HG03460 (cell line): Measurements from ENCODE around the gene PIP5K1C.

Experiments
- ATAC-seq: cut with Tn5 transposase; IDR thresholded peaks from one replicate; pipeline ENCODE4 v1.9.1; 2021; ENCODE audit not compliant: unreplicated experiment

The PIP5K1C gene

DNA sequence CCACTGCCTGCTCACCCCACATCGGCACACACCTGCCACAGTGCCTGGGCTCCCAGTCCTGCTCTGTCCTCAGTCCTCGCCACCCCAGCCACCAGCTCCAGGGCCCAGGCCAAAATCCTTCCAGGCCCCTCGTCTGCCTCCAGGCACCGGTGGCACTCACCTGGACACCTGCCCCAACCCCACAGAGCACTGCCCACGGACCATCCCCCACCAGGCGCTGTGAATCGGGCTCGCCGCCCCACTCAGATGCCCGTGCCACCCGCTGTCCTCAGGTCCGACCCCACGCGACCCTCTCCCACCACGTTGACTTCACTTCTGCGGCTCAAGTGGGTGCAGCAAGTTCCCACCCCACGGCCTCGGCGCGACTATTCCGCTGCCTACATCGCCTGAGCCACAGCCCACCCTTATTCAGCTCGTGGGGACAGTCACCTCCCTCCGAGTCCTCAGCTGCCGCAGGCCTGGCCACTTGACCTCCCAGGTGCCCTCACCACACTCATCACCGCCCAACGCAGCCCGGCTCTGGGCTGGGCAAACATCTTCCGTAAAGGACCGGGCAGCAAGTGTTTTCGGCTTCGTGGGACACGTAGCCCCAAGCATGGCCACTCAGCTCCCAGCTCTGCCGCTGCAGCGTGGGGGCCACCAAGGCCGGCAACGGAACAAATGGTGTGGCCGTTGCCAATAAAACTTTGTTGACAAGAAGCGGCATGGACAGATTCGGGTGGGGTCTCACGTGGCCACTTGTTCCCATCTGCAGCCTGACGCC, 5.7 kb downstream of the PIP5K1C start:
- no peak for ATAC-seq

DNA sequence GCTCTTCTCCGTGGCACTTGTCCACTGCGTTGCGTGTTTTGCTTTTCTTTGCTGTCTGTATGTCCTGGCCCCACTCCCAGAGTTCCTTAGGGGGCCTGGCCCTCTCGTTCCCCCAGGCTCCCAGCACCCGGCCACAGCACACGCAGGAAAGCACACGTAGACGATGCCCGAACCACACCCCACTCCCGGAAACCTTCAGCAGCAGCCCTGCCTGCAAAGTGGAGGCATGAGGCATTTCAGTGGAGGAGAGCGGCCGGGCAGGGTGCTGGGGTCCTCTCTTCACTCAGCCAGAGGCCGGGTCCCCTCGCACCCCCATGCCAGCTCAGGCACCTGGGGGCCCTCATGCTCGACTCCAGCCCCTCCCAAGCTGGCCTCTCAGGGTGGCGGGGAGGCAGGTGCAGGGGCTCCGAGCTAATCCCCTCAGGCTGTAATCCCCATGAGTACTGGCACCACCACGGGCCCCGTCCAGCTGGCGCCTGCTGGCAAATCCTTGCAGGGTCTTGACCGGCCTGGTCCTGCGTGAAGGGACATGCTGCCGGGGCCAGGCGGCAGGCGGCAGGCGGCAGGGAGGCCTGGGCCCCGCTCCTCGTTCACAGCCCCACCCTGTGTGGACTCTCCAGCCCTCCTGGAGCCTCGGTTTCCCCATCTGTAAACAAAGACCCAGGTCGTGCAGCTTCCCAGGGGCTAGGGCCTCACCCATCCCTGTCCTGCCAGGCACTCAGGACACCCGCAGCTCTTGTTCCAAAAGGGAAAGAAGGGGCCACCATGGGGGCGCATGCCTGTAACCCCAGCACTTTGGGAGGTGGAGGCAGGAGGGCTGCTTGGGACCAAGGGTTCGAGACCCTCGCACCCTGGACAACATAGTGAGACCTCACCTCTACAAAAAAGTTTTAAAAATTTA, 7.0 kb downstream of the PIP5K1C start:
- ATAC-seq, result no peak

DNA sequence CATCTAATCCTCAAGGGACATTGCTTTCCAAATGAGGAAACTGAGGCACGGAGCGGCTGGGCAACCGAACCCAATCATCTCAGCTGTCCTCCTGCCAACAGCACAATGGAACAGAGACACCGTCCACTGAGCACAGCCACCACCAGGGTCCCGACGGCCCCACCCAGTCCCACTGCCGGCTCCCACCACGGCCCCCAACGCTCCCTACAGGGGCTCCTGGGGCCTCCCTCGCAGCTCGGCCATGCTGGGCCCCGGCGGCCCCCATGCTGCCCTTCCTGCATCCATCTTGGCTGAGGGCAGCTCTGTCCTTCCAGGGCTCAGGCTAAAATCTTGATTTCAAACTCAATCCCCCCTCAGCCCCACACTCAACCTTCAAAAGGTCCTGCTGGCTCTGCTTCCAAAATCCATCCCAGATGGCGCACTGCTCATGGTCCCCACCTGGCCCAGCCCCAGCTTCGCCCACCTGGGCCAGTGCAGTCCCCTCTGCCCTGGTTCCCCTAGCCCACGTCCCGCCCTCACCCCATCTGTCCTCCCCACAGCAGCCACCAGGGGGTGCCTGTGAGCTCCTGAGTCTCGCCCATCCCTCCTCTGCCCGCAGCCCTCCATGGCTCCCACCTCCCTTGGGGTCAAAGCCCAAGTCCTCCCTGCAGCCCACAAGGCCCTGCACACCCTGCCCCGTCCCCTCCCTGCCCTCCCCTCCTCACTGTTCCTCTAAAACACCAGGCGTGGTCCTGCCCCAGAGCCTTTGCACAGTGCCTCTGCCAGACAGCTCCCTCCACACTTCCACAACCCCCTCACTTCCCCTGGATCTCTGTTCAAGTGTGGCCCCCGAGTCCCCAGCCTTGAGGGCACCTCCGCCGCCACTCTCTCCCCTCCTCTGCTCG, 7.9 kb downstream of the PIP5K1C start:
- no peak for ATAC-seq

DNA sequence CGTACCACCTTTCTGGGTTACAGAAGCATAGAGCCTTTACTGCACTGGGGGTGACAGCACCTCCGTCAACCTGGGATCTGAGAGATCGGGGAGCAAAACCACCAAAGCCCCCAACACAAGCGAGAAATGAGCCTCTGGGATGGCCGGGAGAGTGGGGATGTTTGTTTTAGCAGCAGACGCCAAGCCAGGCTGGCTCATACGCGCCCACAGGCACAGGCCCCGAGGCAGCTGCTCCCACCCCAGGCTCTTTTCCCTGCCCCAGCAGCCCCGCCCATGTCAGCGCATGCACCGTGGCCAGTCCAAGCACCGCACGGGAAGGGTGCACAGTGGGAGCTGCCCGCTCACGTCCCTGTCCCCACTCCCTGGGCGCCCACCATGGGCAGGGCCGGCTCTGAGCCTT, 8.5 kb downstream of the PIP5K1C start:
- ATAC-seq, result no peak

DNA sequence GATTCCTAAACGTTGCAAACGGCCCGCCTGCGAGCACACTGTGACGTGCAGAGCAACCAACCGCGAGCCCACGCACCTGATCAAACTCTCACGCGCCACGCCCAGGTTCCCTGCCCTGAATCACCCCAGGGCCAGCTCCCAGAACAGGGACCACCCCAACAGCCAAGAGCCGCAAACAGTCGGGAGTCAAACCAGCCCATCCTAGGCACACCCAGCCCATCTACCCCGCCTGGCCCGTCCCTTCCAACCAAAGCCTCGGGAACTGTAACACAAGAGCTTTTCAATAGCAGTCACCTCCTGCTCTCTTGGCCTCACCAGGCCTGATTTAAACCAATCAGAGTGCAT, 8.9 kb downstream of the PIP5K1C start:
- no peak for ATAC-seq

DNA sequence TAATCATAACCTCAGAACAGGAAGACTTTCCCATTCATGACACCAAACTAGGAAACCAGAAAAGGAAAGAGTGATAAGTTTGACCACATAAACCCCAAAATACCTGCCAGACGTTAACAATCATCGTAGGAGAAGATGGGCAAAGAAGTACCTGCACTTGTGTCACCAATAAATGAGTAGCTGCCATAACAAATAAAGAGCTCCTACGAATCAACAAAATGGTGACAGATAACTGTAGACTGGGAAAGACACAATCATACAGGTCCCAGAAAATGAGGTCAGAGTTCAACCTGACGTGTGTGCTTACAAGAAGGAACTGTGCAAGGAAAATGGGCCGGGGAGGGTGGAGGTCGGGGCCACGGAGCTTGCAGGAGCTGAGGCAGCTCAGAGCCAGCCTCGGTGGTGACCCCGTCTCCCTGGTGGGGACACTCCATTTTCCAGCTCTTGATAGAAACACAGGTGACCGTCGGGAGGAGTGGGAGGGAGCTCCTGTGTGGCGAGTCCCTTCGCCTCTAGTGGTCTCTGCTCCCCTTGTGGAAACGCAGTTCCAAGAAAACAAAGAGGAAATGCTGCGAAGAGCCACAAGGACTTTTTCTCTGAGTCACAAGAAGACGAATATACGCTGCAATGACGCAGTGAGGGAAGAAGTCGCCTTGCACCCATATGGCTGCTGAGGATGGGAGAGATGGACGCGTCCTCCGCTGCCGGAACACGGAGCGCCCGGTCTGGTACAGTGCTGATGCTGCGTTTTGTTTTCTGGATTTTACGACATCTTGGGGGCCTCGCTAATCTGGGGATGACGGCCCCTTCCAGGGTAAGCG, 9.5 kb downstream of the PIP5K1C start:
- no peak for ATAC-seq

DNA sequence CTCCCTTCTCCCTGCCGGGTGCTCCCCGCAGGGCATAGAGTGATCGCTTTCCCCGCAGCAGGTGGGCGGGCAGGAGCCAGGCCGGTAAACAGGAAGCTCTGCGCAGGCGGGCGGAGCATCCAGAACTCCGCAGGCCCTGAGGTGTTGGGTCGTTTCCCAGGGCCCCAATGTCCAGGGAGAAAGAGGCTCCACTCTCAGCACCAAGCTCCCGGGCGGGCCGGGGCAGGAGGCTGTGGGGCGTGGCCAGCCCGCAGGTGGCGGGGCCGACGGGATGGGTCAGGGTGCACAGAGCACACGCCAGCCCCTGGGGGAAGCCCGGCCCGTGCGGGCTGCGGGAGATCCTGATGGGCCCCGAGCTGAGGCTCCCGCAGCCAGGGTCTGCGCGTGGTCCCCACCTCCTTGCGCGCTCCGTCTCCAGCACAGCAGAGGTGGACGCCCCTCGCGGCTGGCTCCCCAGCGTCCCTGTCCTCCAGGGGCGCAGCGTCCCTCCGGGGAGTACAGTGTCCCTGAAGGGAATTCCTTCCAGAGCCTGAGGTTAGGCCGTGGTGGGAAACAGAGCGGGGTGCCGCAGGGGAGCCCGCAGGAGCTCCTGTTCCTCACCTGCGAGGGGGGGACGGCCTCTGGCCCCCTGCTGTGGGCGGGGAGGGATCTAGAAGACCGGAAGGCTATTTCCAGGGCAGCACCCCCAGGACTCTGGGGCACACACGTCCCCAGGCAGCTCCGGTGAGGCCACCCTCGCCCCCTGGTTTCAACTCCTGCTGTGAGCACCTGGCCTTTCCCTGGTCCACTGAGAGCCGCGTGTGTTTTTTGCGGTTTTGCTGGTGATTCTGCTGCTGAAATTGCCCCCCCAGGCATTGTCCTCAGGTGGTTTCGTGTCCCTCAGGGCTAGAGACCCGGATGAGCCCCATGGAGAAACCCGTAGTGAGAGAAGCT, 12.2 kb downstream of the PIP5K1C start:
- no peak for ATAC-seq

DNA sequence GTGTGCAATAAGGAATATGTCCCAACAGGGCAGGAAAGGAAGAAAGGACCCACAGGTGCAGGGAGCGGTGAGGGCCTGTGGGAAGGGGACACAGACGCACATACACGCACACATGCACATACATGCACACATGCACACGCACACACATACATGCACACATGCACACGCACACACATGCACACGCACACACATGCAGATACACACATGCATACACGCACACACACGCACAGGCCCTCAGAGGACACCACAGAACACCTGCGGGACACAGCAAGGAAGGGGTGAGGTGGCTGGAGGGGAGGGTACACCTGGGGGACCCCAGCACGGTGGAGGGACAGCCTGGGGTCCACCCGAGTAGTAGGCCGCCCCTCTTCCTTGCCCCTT, 12.9 kb downstream of the PIP5K1C start:
- no peak for ATAC-seq

DNA sequence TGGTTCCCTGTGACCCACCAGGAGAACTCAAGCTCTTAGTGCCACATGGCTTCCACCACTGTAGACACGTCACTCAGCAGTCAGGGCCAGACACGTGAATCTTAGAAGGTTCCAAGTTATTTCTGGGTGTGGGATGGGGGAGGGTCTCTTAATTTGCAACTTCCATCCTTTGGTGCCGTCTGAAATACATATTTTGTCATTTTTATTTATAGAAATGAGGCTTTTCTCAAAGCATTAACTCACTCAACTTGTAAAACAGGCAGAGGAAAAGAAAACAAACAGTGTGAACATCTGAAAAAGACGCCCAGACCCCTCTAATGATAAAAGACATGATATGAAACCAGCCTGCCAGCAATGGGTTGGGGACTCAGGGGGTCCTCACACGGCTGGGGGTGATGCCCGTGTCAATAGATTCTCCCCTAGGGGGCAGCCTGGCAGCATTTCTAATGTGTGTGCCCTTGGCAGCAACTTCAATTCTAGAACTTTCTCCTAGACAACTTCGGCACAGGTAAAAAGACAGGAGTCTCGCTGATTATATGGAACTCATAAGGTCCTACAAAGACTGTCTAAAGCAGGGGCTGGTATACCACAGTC, 15.4 kb downstream of the PIP5K1C start:
- no peak for ATAC-seq

DNA sequence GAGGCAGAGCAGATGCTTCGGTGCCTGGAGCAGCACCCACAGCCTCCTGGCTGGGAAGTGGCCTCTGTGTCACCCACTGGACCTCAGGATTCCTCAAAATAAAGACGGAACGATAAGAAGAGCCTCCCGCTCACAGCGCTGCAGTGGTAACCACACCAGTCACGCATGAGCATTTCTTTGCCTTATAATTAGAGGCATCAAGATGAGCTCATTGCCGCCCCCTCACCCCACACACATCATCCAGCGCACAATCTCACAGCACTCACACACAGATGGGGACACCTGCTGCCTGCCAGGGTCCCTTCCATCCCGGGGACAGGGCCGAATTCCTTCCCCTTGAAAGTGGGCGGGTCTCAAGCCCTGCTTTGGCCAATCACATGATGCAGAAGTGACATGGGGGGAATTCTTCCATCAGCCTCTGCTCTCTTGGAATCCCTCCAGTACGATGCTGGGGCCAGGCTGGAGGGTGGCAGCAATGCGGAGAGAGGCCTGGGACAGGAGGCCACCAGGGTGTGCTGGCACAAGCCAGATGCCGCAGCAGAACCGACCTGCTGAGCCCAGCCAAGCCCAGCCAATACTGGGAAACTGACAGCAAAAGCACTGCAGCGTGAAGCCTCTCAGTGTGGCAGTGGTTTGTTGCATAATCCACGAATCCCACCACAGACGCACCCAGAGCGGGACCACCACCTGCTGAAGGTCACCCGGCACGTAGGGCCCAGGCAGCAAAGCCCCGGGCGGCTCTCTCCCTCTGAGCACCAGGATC, 16.0 kb downstream of the PIP5K1C start:
- no peak for ATAC-seq

DNA sequence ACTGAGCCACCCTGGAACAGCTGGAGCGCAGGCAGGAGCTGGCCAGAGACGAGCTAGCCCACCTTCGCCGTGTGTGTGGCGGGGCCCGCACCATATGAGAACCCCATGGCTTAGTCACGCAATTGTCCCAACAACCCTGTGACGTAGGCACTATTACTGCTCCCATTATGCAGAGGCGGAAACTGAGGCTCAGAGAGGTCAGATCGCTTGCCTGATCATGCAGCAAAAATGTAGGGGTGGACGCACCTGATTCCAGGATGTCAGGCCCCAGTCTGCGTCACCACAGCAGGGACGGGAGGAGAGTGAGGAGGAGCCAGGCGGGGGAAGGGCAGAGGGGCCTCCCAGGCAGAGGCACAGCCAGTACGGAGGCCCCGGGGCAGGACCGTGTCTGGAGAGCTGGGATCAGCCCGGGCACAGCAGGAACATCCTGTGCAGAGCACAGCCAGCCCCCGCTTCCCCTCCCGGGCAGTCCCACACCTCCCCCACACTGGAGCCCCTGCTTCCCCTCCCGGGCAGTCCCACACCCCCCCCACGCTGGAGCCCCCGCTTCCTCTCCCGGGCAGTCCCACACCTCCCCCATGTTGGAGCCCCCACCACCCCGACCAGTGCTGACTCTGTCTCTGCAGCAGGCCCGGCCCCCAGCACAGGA, 16.7 kb downstream of the PIP5K1C start:
- ATAC-seq, result no peak

DNA sequence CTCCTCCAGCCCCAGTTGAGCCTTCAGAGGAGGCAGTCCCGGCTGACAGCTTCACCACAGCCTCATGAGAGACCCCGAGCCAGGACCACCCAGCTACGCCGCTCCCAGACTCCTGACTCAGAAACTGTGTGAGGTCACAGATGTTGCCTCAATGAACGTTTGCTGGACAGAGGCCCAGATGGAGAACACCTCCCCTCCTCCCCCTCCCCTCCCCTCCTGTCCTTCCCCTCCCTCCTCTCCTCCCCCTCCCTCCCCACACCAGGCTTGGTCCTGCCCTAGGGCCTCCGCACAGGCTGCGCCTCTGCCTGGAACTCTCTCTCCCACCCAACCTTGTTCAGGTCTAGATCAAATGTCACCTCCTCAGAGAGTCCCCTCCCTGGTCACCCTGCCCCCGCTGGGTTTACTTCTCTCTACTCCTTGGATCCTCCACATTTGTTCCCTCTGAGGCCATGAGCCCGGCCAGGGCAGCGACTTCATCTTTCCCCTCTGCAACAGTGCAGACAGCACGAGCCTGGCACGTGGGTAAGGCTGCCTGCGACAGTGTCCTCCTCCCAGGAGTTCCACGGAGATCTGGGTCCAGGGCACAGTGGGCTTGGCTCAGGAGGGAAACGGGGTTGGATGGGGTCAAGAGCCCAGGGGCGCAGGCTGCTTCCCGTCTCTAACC, 17.4 kb downstream of the PIP5K1C start:
- ATAC-seq, result no peak

DNA sequence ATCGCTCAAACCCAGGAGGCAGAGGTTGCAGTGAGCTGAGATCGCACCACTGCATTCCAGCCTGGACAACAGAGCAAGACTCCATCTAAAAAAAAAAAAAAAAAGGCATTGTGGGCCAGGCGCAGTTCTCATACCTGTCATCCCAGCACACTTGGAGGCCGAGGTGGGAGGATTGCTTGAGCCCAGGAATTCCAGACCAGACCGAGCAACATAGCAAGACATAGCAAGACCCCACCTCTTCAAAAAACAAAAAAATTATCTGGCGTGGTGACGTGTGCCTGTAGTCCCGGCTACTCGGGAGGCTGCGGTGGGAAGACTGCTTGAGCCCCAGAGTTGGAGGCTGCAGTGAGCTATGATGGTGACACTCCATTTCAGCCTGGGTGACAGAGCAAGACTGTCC, 18.0 kb downstream of the PIP5K1C start:
- ATAC-seq, result no peak

DNA sequence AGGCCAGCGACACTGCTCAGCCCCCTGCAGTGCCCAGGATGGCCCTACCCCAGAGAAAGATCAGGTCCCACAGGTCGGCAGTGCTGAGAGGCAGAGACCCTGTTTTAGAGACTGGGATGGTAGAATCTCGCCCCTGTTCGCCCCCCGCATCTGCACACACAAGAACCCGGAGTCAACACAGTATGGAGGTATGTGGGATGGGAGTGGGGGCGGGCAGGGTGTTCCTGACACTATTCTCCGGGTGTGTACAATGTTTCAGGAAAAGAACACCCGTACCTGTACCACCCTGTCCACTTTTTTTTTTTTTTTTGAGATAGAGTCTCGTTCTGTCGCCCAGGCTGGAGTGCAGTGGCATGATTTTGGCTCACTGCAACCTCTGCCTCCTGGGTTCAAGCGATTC, 19.3 kb downstream of the PIP5K1C start:
- ATAC-seq, result no peak

DNA sequence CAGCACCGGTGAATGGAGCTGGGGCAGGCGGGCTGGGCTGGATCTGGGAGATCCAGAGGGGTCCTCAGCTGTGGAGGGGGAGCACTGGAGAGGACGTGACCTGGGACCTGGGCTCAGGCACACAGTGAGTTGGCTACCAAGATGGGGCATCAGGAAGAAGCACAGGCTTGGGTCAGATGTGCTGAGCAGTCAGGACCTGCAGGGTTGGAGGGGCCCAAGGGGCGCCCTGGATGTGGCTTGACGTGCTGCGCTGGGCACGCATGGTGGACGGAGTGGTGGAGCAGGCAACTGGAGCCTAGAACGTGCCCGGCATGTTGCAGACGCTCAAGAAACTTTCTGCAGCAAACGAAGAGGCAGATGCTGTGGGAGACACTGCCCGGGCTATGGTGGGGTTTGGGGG, 20.7 kb downstream of the PIP5K1C start:
- no peak for ATAC-seq

DNA sequence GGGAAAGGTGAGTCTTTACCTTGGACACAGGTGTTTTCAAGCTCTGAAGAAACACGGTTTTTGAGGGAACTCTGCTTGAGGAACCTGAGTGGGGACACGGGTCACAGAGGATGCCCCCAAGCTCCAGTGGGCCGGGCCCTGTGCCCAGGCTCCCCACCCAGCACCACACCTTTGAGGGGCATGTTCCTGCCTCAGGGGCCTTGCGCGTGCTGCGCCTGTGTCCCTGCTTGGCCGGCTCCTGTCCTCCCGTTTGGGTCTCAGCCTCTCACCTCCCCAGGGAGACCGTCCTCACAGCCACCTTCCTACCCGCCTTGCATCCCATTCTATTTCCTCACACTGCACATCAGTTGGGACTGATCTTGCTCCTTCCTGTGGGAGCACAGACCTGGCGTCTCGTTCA, 21.1 kb downstream of the PIP5K1C start:
- ATAC-seq, result no peak

DNA sequence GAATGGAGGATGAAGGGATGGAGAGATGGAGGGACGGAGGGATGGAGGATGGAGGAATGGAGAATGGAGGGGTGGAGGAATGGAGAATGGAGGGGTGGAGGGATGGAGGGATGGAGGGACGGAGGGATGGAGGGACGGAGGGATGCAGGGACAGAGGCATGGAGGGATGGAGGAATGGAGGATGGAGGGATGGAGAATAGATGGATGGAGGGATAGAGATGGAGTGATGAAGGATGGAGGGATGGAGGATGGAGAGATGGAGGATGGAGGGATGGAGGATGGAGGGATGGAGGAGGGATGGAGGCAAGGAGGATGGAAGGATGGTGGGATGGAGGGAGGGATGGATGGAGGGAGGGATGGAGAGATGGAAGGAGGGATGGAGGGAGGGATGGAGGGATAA, 22.1 kb downstream of the PIP5K1C start:
- no peak for ATAC-seq
